ENCODE data around the gene SLIT3.

GRCh38 chr5:169029037-169029436, 271.9 kb downstream of the SLIT3 start:
- TF ChIP-seq, protein P1, sequence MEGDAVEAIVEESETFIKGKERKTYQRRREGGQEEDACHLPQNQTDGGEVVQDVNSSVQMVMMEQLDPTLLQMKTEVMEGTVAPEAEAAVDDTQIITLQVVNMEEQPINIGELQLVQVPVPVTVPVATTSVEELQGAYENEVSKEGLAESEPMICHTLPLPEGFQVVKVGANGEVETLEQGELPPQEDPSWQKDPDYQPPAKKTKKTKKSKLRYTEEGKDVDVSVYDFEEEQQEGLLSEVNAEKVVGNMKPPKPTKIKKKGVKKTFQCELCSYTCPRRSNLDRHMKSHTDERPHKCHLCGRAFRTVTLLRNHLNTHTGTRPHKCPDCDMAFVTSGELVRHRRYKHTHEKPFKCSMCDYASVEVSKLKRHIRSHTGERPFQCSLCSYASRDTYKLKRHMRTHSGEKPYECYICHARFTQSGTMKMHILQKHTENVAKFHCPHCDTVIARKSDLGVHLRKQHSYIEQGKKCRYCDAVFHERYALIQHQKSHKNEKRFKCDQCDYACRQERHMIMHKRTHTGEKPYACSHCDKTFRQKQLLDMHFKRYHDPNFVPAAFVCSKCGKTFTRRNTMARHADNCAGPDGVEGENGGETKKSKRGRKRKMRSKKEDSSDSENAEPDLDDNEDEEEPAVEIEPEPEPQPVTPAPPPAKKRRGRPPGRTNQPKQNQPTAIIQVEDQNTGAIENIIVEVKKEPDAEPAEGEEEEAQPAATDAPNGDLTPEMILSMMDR (IDR thresholded peaks at IDR 0.05; ENCODE audit: poor library complexity) = no peak
- no peak for TF ChIP-seq EZH2 (IDR thresholded peaks at IDR 0.05; ENCODE audit: borderline replicate concordance)
